ENCODE results near the gene RPS28.

GRCh38 chr19:8361921-8362793 lies 40.9 kb downstream of the RPS28 start:
- TF ChIP-seq CTCF (IDR thresholded peaks at IDR 0.05 in 4 of 5, conservative IDR thresholded peaks at IDR 0.05 in 1 of 5) (no peak), POLR2A (IDR thresholded peaks at IDR 0.05) (no peak)
